SK-N-MC (cell line): ENCODE results near the gene PTHLH.

Experiments
- DNase-seq: peaks from one replicate; pipeline ENCODE4 v3.0.0-alpha.2; 2011; ENCODE audit warnings: low read depth, low spot score
- H3K27ac ChIP-seq: fragments of 200-600 bp; sonication (generic); 2 replicates; pipeline ENCODE4 v1.5.1; 2016; ENCODE audit warnings: mixed run types
- H3K36me3 ChIP-seq: fragments of 200-600 bp; sonication (generic); 2 replicates; pipeline ENCODE4 v1.6.1; 2017; ENCODE audit warnings: antibody characterized with exemption, low read length, mixed read lengths; ENCODE audit not compliant: insufficient read depth
- H3K4me3 ChIP-seq: fragments of 200-600 bp; sonication (generic); 2 replicates; pipeline ENCODE4 v1.5.1; 2016
- H3K9ac ChIP-seq: fragments of 200-600 bp; sonication (generic); 2 replicates; pipeline ENCODE4 v1.8.0; 2017; ENCODE audit warnings: mixed run types, mixed read lengths; ENCODE audit not compliant: insufficient read length
- H3K9me3 ChIP-seq: fragments of 200-600 bp; sonication (generic); 2 replicates; pipeline ENCODE4 v1.6.1; 2017; ENCODE audit warnings: low read depth, mild to moderate bottlenecking, antibody characterized with exemption, low read length, moderate library complexity, mixed read lengths
- EZH2 ChIP-seq: fragments of 200-600 bp; sonication (generic); IDR thresholded peaks from one replicate; pipeline ENCODE4 v1.6.1; 2017; ENCODE audit warnings: antibody characterized with exemption
- FOXP2 ChIP-seq: optimal IDR thresholded peaks from 2 replicates; pipeline ENCODE3; 2011; ENCODE audit warnings: mild to moderate bottlenecking, moderate library complexity; ENCODE audit not compliant: insufficient read depth; ENCODE audit errors: extremely low read length, control extremely low read depth
- POLR2AphosphoS5 ChIP-seq: IDR thresholded peaks from 2 replicates; pipeline ENCODE4 v1.6.1; 2012; ENCODE audit warnings: mild to moderate bottlenecking, low read depth, low read length, borderline replicate concordance

PTHLH gene

DNA sequence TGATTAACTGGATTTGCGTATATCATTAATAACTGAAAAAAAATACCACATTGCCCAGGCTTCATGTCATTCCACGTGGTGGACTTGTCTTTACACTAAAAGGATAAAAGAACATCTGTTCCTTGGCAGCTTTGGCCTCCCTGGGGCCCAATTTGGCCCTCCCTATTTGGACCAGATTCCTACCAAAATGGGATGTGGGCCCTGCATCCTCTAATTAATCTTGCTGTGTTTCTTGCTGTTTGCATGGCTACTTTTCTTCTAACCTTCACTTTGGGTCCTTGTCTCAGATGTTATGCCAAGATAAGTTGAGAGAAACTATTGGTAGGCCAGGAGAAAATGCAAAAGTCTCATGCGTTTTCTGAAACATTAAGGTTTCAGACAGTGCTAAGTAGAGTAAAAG, 57.5 kb downstream of the PTHLH start:
- H3K9ac ChIP-seq, result no peak overlapping the region
- H3K4me3 ChIP-seq, result no peak overlapping the region
- no peaks in the 10 kb centered on the region for H3K9me3 ChIP-seq
- no peak overlapping the region for H3K27ac ChIP-seq
- DNase-seq, result no peak
- no peaks in the 10 kb centered on the region for H3K36me3 ChIP-seq
- TF ChIP-seq POLR2AphosphoS5 (no peak), FOXP2 (no peak), EZH2 (no peak)

DNA sequence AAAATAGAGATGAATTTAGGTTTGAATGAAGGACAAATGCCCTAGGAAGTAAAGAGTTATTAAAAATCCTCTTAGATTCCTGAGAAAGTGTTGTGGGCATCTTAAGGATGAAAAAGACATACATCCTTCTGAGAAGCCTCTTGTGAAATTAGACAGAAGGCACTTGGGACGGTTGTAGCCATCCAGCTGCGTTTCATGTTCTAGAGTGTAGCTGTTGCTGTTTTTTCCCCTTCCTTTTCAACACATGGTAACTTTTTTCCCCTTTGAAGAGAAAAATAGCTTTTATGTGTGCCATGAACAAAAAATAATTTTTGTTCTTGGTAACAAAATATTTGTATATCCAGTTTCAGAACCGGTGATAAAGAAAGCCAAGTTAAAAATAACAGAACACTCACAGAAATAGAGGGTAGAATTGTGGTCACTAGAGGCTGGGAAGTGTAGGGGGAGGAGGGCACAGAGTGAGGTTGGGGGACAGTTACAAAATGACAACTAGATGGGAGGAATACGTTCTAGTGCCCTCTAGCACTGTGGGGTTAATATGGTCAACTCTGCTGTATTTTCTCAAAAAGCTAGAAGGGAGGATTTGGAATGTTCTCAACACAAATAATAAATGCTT, 58.4 kb downstream of the PTHLH start:
- no peak for DNase-seq
- Histone ChIP-seq H3K27ac (no peak overlapping the region), H3K9ac (no peak overlapping the region), H3K9me3 (no peaks in the 10 kb centered on the region), H3K4me3 (no peak overlapping the region), H3K36me3 (no peaks in the 10 kb centered on the region)
- TF ChIP-seq FOXP2 (no peak), EZH2 (no peak), POLR2AphosphoS5 (no peak)

DNA sequence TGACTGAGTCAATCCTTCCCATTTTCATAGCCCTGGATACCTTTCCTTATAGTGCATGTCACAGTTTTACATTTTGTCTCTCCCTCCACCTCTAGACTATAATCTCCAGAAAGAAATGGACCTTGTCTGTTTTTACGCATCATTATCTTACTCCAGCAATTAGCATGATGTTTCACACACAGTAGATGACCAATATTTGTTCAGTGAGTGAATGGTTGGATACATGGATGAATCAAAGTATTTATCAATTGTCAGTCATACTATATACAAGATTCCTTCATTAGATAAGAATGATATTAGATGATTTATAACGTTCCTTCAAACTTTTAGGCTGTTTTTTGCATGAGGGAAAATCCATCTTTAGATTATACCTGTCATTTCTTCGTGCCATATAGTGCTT, 61.1 kb downstream of the PTHLH start:
- H3K9me3 ChIP-seq, result no peaks in the 10 kb centered on the region
- no peak for TF ChIP-seq FOXP2
- TF ChIP-seq EZH2, result no peak
- TF ChIP-seq POLR2AphosphoS5, result no peak
- no peak for DNase-seq
- H3K4me3 ChIP-seq, result no peak overlapping the region
- H3K36me3 ChIP-seq, result no peaks in the 10 kb centered on the region
- no peak overlapping the region for H3K27ac ChIP-seq
- no peak overlapping the region for H3K9ac ChIP-seq
